ENCODE measurements around the gene TARDBP. TPM values are rescaled to one million over a fixed set of nuclear protein-coding genes. Genes with fewer than 3 reads are reported as not detected.
"Not testable (repeated sequence)": the region's sequence is repeated elsewhere in the genome, so short reads cannot be mapped to it uniquely, and the experiment has no call there.

Gene TARDBP
- total RNA-seq, 3 donors from 2014 or later (not counting 1 experiment from before 2014, with no cell fraction given) = 148 to 171 (median 161) TPM

DNA sequence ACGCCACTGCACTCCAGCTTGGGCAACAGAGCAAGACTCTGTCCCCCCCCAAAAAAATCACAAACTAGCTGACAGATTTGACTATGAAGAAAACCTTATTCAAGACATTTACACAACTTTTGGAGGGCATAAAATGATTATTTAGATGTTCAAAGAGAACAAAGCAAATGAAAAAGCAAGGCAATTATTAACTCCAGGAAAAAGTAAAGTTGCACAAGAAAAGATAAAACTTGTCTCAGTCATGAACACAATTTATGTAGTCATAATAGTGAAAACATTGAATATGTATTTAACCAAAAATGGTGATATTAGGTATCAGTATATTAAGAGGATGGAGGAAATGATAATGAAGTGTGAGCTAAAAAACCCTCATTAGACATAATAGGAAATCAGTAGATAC is 11.9 kb upstream of the TARDBP start:
- no peak for DNase-seq
- H3K4me1 ChIP-seq (ENCODE audit: control insufficient read depth, insufficient read depth, low read length) = no peaks in the 10 kb centered on the region
- H3K27me3 ChIP-seq (ENCODE audit: control insufficient read depth, insufficient read depth, low read length) = no peaks in the 10 kb centered on the region
- no peak for ATAC-seq
- H3K36me3 ChIP-seq (ENCODE audit: control insufficient read depth, insufficient read depth, low read length) = no peaks in the 10 kb centered on the region
- Mint-ChIP-seq H3K27me3 (ENCODE audit: low read depth in 2 of 2) (no peaks in the 10 kb centered on the region), H3K9me3 (peaks cover 2 to 3% of the 10 kb centered on the region in 2 donors), H3K4me3 (no peak overlapping the region), H3K4me1 (no peaks in the 10 kb centered on the region), H3K36me3 (no peaks in the 10 kb centered on the region), H3K27ac (no peak overlapping the region)
- WGBS (ENCODE audit: insufficient coverage) = no CpG with 5 or more reads among the region's 1 CpG
- H3K27ac ChIP-seq (ENCODE audit: low read length) = no peak overlapping the region
- intact Hi-C loops (cut with micrococcal nuclease) = no loop called here
- H3K4me3 ChIP-seq (ENCODE audit: low read length) = no peak overlapping the region
- TF ChIP-seq, protein P1, sequence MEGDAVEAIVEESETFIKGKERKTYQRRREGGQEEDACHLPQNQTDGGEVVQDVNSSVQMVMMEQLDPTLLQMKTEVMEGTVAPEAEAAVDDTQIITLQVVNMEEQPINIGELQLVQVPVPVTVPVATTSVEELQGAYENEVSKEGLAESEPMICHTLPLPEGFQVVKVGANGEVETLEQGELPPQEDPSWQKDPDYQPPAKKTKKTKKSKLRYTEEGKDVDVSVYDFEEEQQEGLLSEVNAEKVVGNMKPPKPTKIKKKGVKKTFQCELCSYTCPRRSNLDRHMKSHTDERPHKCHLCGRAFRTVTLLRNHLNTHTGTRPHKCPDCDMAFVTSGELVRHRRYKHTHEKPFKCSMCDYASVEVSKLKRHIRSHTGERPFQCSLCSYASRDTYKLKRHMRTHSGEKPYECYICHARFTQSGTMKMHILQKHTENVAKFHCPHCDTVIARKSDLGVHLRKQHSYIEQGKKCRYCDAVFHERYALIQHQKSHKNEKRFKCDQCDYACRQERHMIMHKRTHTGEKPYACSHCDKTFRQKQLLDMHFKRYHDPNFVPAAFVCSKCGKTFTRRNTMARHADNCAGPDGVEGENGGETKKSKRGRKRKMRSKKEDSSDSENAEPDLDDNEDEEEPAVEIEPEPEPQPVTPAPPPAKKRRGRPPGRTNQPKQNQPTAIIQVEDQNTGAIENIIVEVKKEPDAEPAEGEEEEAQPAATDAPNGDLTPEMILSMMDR (IDR thresholded peaks at IDR 0.05) = no peak
- H3K9me3 ChIP-seq (ENCODE audit: control insufficient read depth, insufficient read depth, low read length) = no peaks in the 10 kb centered on the region

DNA sequence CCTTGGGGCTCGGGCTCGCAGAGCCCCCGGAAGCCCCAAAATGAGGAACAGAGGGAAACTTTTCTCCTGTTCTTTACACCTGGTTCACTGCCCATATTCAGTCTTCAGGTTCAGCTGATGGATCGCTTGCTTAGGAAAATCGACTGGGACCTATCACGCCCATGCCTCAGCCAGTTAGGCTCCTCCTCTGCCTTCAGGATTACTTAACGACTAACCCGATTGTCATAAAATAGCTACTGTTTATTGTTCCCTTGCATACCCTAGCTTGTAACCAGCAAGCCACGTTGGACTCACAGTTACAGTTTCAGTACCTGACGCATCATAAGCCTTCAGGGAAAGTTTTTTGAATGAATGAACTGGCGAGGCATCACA is 692 bp downstream of the TARDBP start:
- Histone ChIP-seq H3K4me3 (ENCODE audit: low read length) (peak overlapping the region; percentile 98), H3K9me3 (ENCODE audit: control insufficient read depth, insufficient read depth, low read length) (no peaks in the 10 kb centered on the region), H3K27ac (ENCODE audit: low read length) (peak overlapping the region; percentile 97), H3K36me3 (ENCODE audit: control insufficient read depth, insufficient read depth, low read length) (peaks cover 41% of the 10 kb centered on the region), H3K27me3 (ENCODE audit: control insufficient read depth, insufficient read depth, low read length) (no peaks in the 10 kb centered on the region), H3K4me1 (ENCODE audit: control insufficient read depth, insufficient read depth, low read length) (peaks cover 29% of the 10 kb centered on the region)
- 3% methylated on average over 11 of the region's 11 CpGs for WGBS (ENCODE audit: insufficient coverage)
- ATAC-seq (peak in 1 of 3 donors; percentile 0), DNase-seq (no peak)
- H3K4me1 Mint-ChIP-seq = peaks cover 27 to 29% of the 10 kb centered on the region in 2 donors
- peak overlapping the region; percentile 91 for H3K4me3 Mint-ChIP-seq
- TF ChIP-seq, protein P1 (IDR thresholded peaks at IDR 0.05) = no peak
- H3K27me3 Mint-ChIP-seq (ENCODE audit: low read depth in 2 of 2) = no peaks in the 10 kb centered on the region
- intact Hi-C loops (cut with micrococcal nuclease) = no loop called here
- H3K36me3 Mint-ChIP-seq = peaks cover 7% of the 10 kb centered on the region
- H3K9me3 Mint-ChIP-seq = no peaks in the 10 kb centered on the region
- peak overlapping the region; percentile 95 to 96 for H3K27ac Mint-ChIP-seq

DNA sequence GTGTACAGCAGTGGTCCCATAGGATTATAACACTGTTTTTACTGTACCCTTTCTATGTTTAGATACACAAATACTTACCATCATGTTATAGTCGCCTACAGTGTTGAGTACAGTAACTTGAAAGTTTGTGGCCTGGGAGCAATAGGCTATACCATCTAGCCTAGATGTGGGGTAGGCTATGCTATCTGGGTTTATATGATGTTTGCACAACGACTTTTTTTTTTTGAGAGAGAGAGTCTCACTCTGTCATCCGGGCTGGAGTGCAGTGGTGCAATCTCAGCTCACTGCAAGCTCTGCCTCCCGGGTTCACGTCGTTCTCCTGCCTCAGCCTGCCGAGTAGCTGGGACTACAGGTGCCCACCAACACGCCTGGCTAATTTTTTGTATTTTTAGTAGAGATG is 6.9 kb downstream of the TARDBP start:
- 89% methylated on average over 7 of the region's 8 CpGs for WGBS (ENCODE audit: insufficient coverage)
- H3K9me3 Mint-ChIP-seq; ATAC-seq; H3K27ac Mint-ChIP-seq; intact Hi-C loops (cut with micrococcal nuclease); H3K4me3 ChIP-seq (ENCODE audit: low read length); H3K27me3 ChIP-seq (ENCODE audit: control insufficient read depth, insufficient read depth, low read length); H3K4me1 ChIP-seq (ENCODE audit: control insufficient read depth, insufficient read depth, low read length); H3K9me3 ChIP-seq (ENCODE audit: control insufficient read depth, insufficient read depth, low read length); H3K27me3 Mint-ChIP-seq (ENCODE audit: low read depth in 2 of 2); H3K4me3 Mint-ChIP-seq; H3K27ac ChIP-seq (ENCODE audit: low read length); DNase-seq: not testable (repeated sequence)
- Mint-ChIP-seq H3K36me3 (peaks cover 19% of the 10 kb centered on the region), H3K4me1 (peaks cover 34% of the 10 kb centered on the region in 2 donors)
- H3K36me3 ChIP-seq (ENCODE audit: control insufficient read depth, insufficient read depth, low read length) = peaks cover 82% of the 10 kb centered on the region

DNA sequence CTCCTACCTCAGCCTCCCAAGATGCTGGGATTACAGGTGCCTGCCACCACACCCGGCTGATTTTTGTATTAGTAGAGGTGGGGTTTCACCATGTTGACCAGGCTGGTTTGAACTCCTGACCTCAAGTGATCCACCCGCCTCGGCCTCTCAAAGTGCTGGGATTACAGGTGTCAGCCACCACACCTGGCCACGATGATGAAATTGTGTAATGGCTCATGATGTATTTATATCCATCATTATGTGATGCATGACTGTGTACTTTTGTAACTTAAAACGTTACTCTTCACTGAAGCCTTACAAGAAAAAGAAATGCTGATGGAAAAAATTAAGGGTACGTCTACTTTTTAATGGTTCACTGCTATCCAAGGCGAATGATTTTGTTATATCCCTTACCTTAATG is 7.5 kb downstream of the TARDBP start:
- Histone ChIP-seq H3K27me3 (ENCODE audit: control insufficient read depth, insufficient read depth, low read length) (no peaks in the 10 kb centered on the region), H3K9me3 (ENCODE audit: control insufficient read depth, insufficient read depth, low read length) (no peaks in the 10 kb centered on the region), H3K4me3 (ENCODE audit: low read length) (no peak overlapping the region), H3K4me1 (ENCODE audit: control insufficient read depth, insufficient read depth, low read length) (peaks cover 4% of the 10 kb centered on the region), H3K36me3 (ENCODE audit: control insufficient read depth, insufficient read depth, low read length) (peaks cover 82% of the 10 kb centered on the region), H3K27ac (ENCODE audit: low read length) (no peak overlapping the region)
- peaks cover 22% of the 10 kb centered on the region for H3K36me3 Mint-ChIP-seq
- no peak overlapping the region for H3K4me3 Mint-ChIP-seq
- ATAC-seq (no peak), DNase-seq (no peak)
- TF ChIP-seq, protein P1 (IDR thresholded peaks at IDR 0.05) = no peak
- peaks cover 32 to 35% of the 10 kb centered on the region in 2 donors for H3K4me1 Mint-ChIP-seq
- no peak overlapping the region for H3K27ac Mint-ChIP-seq
- H3K9me3 Mint-ChIP-seq = no peaks in the 10 kb centered on the region
- H3K27me3 Mint-ChIP-seq (ENCODE audit: low read depth in 2 of 2) = no peaks in the 10 kb centered on the region
- intact Hi-C loops (cut with micrococcal nuclease) = no loop called here
- WGBS (ENCODE audit: insufficient coverage) = 92% methylated on average over 6 of the region's 7 CpGs
